ENCODE results near the gene PRB3. TPM values are rescaled to one million over a fixed set of nuclear protein-coding genes. Genes with fewer than 3 reads are reported as not detected.

PRB3 gene
- not detected in 3 replicates for total RNA-seq

DNA sequence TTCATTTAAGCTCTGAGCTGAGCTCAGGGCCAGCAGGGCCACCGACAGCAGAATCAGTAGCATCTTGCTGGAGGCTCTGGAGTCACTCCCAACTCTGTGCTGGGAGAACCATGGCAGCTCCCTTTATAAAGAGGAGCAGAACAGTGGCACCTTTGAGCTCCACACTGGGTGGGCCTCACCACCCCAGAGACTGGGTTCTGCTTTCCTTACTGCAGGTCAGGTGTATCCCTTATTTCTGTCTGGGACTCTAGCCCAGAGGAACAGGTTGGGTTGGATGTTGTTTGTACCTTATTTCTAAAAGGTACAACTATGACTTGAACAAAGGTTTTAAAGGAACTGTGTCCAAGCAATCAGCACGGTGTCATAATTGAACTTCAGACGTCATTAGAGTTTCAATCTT, at the start of gene PRB3:
PRB3 (minus strand) TSS at position 101 of the 400 bp plus-strand sequence; CDS start at position 63, 38 bp downstream.
- H3K9me3 Mint-ChIP-seq, result no peaks in the 10 kb centered on the region
- TF ChIP-seq, protein P1, sequence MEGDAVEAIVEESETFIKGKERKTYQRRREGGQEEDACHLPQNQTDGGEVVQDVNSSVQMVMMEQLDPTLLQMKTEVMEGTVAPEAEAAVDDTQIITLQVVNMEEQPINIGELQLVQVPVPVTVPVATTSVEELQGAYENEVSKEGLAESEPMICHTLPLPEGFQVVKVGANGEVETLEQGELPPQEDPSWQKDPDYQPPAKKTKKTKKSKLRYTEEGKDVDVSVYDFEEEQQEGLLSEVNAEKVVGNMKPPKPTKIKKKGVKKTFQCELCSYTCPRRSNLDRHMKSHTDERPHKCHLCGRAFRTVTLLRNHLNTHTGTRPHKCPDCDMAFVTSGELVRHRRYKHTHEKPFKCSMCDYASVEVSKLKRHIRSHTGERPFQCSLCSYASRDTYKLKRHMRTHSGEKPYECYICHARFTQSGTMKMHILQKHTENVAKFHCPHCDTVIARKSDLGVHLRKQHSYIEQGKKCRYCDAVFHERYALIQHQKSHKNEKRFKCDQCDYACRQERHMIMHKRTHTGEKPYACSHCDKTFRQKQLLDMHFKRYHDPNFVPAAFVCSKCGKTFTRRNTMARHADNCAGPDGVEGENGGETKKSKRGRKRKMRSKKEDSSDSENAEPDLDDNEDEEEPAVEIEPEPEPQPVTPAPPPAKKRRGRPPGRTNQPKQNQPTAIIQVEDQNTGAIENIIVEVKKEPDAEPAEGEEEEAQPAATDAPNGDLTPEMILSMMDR (IDR thresholded peaks at IDR 0.05; ENCODE audit: unreplicated experiment), result no peak
- no peak for DNase-seq (ENCODE audit: low spot score in 2 of 2, unreplicated experiment in 2 of 2)
- no peaks in the 10 kb centered on the region for H3K36me3 Mint-ChIP-seq
- H3K4me3 Mint-ChIP-seq, result no peak within 1 kb of the TSS
- no peaks in the 10 kb centered on the region for H3K4me1 Mint-ChIP-seq
- H3K27me3 Mint-ChIP-seq (ENCODE audit: low read depth), result peaks cover 1% of the 10 kb centered on the region
- no peak within 1 kb of the TSS for H3K27ac Mint-ChIP-seq

DNA sequence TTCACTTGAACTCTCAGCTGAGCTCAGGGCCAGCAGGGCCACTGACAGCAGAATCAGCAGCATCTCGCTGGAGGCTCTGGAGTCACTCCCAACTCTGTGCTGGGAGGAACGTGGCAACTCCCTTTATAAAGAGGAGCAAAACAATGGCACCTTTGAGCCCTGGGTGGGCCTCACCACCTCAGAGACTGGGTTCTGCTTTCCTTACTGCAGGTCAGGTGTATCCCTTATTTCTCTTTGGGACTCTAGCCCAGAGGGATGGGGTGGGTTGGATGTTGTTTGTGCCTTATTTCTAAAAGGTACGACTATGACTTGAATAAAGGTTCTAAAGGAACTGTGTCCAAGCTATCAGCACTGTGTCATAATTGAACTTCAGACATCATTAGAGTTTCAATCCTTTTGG, 40.8 kb upstream of the PRB3 start, which contains the start of gene PRB4:
PRB4 (minus strand) TSS at position 101 of the 400 bp plus-strand sequence; CDS start at position 63, 38 bp downstream.
- TF ChIP-seq, protein P1 (IDR thresholded peaks at IDR 0.05; ENCODE audit: unreplicated experiment), result no peak
- H3K9me3 Mint-ChIP-seq, result peaks cover 2% of the 10 kb centered on the region
- no peak within 1 kb of the TSS for H3K4me3 Mint-ChIP-seq
- H3K4me1 Mint-ChIP-seq, result no peaks in the 10 kb centered on the region
- H3K27me3 Mint-ChIP-seq (ENCODE audit: low read depth), result no peaks in the 10 kb centered on the region
- H3K27ac Mint-ChIP-seq, result no peak within 1 kb of the TSS
- no peak for DNase-seq (ENCODE audit: low spot score in 2 of 2, unreplicated experiment in 2 of 2)
- H3K36me3 Mint-ChIP-seq, result no peaks in the 10 kb centered on the region

DNA sequence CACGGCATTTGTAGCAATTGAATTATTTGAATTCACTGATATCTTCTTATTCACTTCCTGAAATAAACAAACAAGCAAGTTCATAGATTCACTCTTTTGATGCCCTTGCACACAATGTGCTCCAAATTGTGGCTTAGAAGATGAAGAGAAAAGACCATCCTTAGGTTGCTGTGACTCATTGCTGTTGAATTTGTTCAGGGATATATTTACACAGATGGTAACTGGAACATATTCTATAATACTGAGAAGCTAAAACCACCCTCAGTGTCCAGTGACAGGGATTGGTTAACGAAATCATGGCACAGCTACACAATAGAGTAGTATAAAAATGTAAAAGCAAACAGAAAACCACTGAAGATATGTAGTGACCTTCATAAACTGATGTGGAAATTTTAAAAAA, 37.6 kb upstream of the PRB3 start:
- Mint-ChIP-seq H3K27me3 (ENCODE audit: low read depth) (no peaks in the 10 kb centered on the region), H3K4me3 (no peak overlapping the region), H3K9me3 (peaks cover 7% of the 10 kb centered on the region), H3K4me1 (no peaks in the 10 kb centered on the region), H3K36me3 (no peaks in the 10 kb centered on the region), H3K27ac (no peak overlapping the region)
- no peak for DNase-seq (ENCODE audit: low spot score in 2 of 2, unreplicated experiment in 2 of 2)
- TF ChIP-seq, protein P1 (IDR thresholded peaks at IDR 0.05; ENCODE audit: unreplicated experiment), result no peak

DNA sequence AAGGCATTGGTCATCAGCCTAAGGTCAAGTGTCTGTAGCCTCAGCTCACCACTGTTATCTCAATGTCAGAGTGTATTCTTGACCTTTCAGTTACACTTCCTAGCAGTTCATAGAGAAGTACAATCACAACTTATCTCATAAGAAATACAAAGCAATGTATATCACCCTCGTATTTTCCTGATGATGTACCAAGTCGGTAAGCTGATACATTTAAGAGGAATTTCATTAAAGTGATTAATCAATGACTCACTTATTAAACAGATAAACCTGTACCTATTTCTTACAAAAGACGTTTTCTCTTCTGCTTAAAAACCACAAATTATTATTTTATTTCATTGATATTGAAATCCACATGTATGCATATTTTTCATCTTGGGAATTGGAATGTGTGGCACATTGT, 3.9 kb upstream of the PRB3 start:
- no peak overlapping the region for H3K27ac Mint-ChIP-seq
- no peak overlapping the region for H3K4me3 Mint-ChIP-seq
- no peak for DNase-seq (ENCODE audit: low spot score in 2 of 2, unreplicated experiment in 2 of 2)
- peaks cover 1% of the 10 kb centered on the region for H3K4me1 Mint-ChIP-seq
- TF ChIP-seq, protein P1 (IDR thresholded peaks at IDR 0.05; ENCODE audit: unreplicated experiment), result no peak
- H3K36me3 Mint-ChIP-seq, result no peaks in the 10 kb centered on the region
- no peaks in the 10 kb centered on the region for H3K27me3 Mint-ChIP-seq (ENCODE audit: low read depth)
- H3K9me3 Mint-ChIP-seq, result no peaks in the 10 kb centered on the region

DNA sequence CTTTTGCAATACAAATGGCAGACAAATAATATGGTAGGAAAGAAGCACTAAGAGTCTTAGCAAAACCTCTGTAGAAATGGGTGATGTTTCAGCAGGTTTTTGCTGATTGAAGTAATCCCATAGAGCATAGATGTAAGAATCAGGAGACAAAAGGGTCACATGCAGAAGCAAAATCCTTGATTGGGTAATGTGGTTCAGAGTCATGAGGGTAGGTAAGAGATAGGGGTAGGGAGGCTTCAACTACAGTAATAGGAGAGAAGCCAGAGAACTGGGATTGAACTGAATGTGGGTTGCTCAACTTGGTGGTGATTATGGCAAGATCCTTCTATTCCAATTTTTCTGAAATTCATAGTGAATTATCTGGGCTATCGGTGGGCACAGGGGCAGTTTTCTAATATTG, 5.0 kb downstream of the PRB3 start:
- TF ChIP-seq, protein P1 (IDR thresholded peaks at IDR 0.05; ENCODE audit: unreplicated experiment), result no peak
- H3K9me3 Mint-ChIP-seq, result peaks cover 20% of the 10 kb centered on the region
- no peak for DNase-seq (ENCODE audit: low spot score in 2 of 2, unreplicated experiment in 2 of 2)
- H3K27me3 Mint-ChIP-seq (ENCODE audit: low read depth), result peaks cover 1% of the 10 kb centered on the region
- no peak overlapping the region for H3K27ac Mint-ChIP-seq
- no peaks in the 10 kb centered on the region for H3K4me1 Mint-ChIP-seq
- H3K36me3 Mint-ChIP-seq, result no peaks in the 10 kb centered on the region
- H3K4me3 Mint-ChIP-seq, result no peak overlapping the region

DNA sequence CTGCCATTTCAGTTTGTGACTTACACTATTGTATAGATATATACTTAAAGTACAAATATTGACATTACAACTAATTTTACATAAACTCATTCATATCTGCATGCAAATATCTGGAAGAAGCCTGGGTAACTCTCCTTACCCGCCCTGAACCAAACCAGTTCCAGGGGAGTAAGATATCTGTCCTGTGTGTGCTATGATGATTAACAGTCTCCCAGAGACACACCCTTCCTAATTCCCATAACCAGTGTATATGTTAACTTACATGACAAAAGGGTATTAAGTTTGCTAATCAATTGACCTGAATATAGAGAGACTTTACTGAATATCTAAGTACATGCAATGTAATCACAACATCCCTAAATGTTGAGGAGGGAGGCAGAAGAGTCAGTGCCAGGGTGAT, 23.0 kb downstream of the PRB3 start:
- no peaks in the 10 kb centered on the region for H3K9me3 Mint-ChIP-seq
- no peak for DNase-seq (ENCODE audit: low spot score in 2 of 2, unreplicated experiment in 2 of 2)
- TF ChIP-seq, protein P1 (IDR thresholded peaks at IDR 0.05; ENCODE audit: unreplicated experiment), result no peak
- H3K4me3 Mint-ChIP-seq, result no peak overlapping the region
- H3K27ac Mint-ChIP-seq, result no peak overlapping the region
- H3K27me3 Mint-ChIP-seq (ENCODE audit: low read depth), result no peaks in the 10 kb centered on the region
- no peaks in the 10 kb centered on the region for H3K4me1 Mint-ChIP-seq
- no peaks in the 10 kb centered on the region for H3K36me3 Mint-ChIP-seq
